BE2C (cell line): ENCODE data around the gene GJB2.

Experiments
- DNase-seq: peaks from one replicate; pipeline ENCODE4 v3.0.0-alpha.2; 2020
- H3K27me3 ChIP-seq: fragments of 250-450 bp; sonication (Bioruptor Pico); 2 replicates; pipeline ENCODE4 v1.5.1; 2020; ENCODE audit warnings: mild to moderate bottlenecking
- H3K36me3 ChIP-seq: fragments of 250-450 bp; sonication (Bioruptor Pico); 2 replicates; pipeline ENCODE4 v1.5.1; 2020; ENCODE audit warnings: mild to moderate bottlenecking
- H3K4me1 ChIP-seq: fragments of 250-450 bp; sonication (Bioruptor Pico); 2 replicates; pipeline ENCODE4 v1.5.1; 2020
- H3K4me3 ChIP-seq: 2 replicates; pipeline ENCODE4 v1.5.1; 2011; ENCODE audit warnings: low read depth, low read length
- H3K9me3 ChIP-seq: fragments of 250-450 bp; sonication (Bioruptor Pico); 2 replicates; pipeline ENCODE4 v1.5.1; 2020
- TF ChIP-seq, protein P1 (sequence below): IDR thresholded peaks from 2 replicates; pipeline ENCODE4 v1.5.1; 2012; ENCODE audit warnings: mild to moderate bottlenecking, low read depth, low read length

GJB2 gene

DNA sequence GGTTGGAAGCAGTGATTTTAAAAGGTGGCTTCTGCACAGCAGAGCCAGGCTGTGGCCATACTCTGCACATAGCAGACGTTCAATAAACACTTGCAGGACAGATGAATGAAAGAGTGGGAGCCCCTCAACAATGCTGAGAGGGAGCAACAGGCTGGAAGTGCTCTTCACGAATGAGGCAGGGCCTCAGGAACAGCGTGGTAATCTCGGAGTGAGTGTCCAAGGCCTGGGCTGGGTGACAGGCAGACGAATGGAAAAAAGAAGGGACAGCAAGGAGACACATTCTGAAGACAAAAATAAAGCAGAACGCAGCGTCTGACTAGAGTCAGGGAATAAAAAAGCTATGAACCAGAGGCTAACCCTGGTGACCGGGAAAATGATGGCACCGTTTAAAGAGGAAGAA is 43.0 kb downstream of the GJB2 start:
- H3K4me3 ChIP-seq = no peak overlapping the region
- H3K27me3 ChIP-seq = peaks cover 67% of the 10 kb centered on the region
- TF ChIP-seq, protein P1, sequence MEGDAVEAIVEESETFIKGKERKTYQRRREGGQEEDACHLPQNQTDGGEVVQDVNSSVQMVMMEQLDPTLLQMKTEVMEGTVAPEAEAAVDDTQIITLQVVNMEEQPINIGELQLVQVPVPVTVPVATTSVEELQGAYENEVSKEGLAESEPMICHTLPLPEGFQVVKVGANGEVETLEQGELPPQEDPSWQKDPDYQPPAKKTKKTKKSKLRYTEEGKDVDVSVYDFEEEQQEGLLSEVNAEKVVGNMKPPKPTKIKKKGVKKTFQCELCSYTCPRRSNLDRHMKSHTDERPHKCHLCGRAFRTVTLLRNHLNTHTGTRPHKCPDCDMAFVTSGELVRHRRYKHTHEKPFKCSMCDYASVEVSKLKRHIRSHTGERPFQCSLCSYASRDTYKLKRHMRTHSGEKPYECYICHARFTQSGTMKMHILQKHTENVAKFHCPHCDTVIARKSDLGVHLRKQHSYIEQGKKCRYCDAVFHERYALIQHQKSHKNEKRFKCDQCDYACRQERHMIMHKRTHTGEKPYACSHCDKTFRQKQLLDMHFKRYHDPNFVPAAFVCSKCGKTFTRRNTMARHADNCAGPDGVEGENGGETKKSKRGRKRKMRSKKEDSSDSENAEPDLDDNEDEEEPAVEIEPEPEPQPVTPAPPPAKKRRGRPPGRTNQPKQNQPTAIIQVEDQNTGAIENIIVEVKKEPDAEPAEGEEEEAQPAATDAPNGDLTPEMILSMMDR = no peak
- no peak for DNase-seq
- H3K4me1 ChIP-seq = no peaks in the 10 kb centered on the region
- no peaks in the 10 kb centered on the region for H3K9me3 ChIP-seq
- H3K36me3 ChIP-seq = no peaks in the 10 kb centered on the region

DNA sequence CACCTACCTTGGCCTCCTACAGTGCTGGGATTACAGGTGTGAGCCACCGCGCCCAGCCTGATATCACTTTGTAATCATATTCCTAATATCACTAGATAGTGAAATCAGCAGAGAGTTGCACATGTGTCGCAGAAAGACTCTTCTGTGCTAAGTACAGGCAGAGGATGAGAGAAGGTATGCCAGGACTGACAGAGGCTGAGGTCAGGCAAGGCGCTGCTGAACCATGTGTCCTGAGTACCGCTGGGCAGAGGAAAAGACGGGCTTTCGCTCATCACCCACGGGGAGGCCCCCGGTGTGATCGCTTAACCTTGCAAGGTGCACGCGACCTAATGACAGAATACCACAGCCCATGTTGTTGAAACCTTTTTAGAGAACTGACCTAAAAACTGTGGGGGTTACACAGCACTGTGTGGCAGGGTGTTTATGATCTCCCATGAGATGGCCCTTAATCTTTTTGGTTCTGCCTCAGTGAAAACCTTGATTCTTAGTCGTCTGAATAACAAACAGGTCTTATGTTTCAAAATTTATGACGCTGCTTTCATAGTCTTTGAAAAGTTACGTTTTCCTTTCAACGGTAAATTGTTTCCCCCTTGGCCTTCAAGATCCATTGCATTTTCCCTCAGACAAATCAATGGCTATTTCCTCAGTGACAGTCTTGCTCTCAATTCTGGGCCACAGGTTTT is 44.1 kb downstream of the GJB2 start:
- TF ChIP-seq, protein P1 = no peak
- no peaks in the 10 kb centered on the region for H3K36me3 ChIP-seq
- H3K27me3 ChIP-seq = peaks cover 72% of the 10 kb centered on the region
- no peak overlapping the region for H3K4me3 ChIP-seq
- H3K9me3 ChIP-seq = no peaks in the 10 kb centered on the region
- DNase-seq = no peak
- no peaks in the 10 kb centered on the region for H3K4me1 ChIP-seq

DNA sequence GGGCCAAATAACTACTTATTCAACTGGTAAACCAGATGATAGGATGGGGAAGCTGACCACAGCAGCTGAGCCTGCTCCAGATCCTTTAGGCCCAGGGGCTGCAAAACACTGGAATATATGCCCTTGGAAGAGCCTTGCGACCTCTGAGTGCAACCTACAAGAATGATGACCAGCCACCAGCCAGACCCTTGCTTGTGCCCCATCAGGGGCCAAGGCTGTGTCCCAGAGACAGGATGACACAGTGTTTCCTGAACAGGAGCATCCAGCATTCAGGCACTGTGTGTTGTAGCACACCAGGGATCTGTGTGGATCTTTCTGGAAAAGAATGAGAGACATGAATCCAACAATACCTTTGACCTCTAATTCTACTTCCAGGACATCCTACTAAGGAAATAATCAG is 46.4 kb downstream of the GJB2 start:
- Histone ChIP-seq H3K36me3 (no peaks in the 10 kb centered on the region), H3K27me3 (peaks cover 84% of the 10 kb centered on the region), H3K4me1 (no peaks in the 10 kb centered on the region), H3K4me3 (no peak overlapping the region), H3K9me3 (no peaks in the 10 kb centered on the region)
- TF ChIP-seq, protein P1 = no peak
- DNase-seq = no peak

DNA sequence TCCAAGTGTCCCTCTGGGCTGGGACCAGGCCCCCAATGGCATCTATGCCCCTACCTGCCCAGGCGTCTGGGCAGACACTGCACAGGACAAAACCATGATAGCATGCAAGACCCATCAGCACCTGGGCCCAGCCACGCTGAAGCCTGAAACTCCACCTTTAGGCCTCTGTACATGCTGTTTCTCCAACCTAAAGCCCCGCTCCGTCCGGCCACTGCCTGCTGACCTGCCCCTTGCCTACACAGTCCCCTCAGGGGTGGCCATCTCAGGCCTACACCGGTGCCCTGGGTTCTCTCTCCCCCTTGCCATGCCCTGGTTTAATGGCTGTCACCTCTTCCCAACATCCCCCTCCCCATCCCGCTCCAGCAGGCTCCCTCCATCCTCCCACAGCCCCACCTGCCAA is 47.2 kb downstream of the GJB2 start:
- no peaks in the 10 kb centered on the region for H3K4me1 ChIP-seq
- H3K36me3 ChIP-seq = no peaks in the 10 kb centered on the region
- TF ChIP-seq, protein P1 = no peak
- H3K4me3 ChIP-seq = no peak overlapping the region
- peaks cover 91% of the 10 kb centered on the region for H3K27me3 ChIP-seq
- no peaks in the 10 kb centered on the region for H3K9me3 ChIP-seq
- no peak for DNase-seq

DNA sequence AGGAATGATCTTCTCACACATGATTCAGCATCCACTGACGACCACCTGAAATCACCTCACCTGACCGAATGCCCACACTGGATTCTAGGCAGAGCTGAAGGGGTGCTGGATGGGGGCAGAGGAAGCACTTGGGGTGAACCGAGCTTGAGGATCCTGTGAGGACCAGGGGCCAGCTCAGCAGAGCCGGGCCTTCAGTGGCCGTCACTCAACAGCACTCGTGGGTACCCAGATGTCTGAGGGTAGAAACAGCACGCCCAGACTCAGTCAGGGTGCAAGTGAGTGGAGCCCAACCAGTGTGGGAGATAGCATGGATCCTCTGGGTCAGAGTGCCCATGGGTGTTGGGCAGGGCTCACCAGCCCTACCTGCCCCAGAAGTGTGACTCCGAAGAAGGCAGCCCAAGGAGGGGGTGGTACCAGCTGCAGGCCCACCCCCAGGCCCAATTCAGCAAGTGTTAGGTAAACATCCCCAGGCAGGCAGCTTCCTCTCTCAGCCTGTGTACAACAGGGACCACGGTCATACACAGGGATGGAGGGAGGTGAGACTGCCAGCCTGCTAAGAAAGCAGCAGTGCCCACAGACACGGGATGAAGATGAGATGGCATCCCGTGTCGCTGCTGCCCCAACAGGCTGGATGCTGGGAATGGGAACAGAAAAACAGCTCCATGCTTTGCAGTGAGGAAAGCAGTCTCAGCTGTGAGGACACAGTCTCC is 48.4 kb downstream of the GJB2 start:
- Histone ChIP-seq H3K27me3 (peaks cover 91% of the 10 kb centered on the region), H3K9me3 (no peaks in the 10 kb centered on the region), H3K4me3 (no peak overlapping the region), H3K4me1 (no peaks in the 10 kb centered on the region), H3K36me3 (no peaks in the 10 kb centered on the region)
- TF ChIP-seq, protein P1 = no peak
- DNase-seq = no peak

DNA sequence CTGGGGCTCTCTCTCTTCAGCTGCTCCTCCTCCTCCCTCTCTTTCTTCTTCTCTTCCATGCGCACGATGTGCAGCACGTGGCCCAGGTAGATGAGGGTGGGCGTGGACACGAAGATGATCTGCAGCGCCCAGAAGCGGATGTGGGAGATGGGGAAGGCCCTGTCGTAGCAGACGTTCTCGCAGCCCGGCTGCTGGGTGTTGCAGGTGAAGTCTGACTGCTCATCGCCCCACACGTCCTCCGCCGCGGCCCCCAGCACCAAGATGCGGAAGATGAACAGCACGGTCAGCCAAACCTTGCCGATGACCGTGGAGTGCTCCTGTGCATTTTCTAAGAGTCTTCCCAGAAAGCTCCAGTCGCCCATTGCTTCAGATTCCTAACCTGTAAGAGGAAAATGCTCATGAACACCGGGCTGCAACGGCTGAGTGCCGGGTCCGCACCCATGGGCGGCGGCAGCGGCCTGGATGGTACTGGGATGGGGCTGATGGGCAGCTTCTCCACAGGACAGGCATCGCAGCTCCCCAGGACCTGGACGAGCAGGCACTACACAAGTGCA is 49.7 kb downstream of the GJB2 start:
- H3K4me3 ChIP-seq = no peak overlapping the region

More for the DNA sequence above, 49.7 kb downstream of the GJB2 start:
- DNase-seq = no peak
- Histone ChIP-seq H3K9me3 (no peaks in the 10 kb centered on the region), H3K36me3 (no peaks in the 10 kb centered on the region), H3K27me3 (peaks cover 91% of the 10 kb centered on the region), H3K4me1 (no peaks in the 10 kb centered on the region)
- TF ChIP-seq, protein P1 = no peak
